Colon (tissue), 2 donors: ENCODE measurements around the gene CNMD.
"Not testable (repeated sequence)": the region's sequence is repeated elsewhere in the genome, so short reads cannot be mapped to it uniquely, and the experiment has no call there.

Experiments used
- FAIRE-seq: peaks from 2 replicates; lab custom pipeline; 2012; peaks lifted over from hg19 to GRCh38; lab: Jason Lieb, UNC
- donor health status: control.
- donor health status: control.

The CNMD gene

GRCh38 chr13:52744842-52745375 lies 5.3 kb upstream of the CNMD start:
- no peak for FAIRE-seq

GRCh38 chr13:52743988-52744387 lies 4.4 kb upstream of the CNMD start:
- FAIRE-seq, result no peak

GRCh38 chr13:52743569-52743968 lies 3.9 kb upstream of the CNMD start:
- no peak for FAIRE-seq

- no peak for FAIRE-seq
These were observed 727 bp downstream of the CNMD start for GRCh38 chr13:52738719-52739467.

GRCh38 chr13:52737965-52738364 lies 1.7 kb downstream of the CNMD start:
- FAIRE-seq, result no peak

- no peak for FAIRE-seq
These were observed 2.2 kb downstream of the CNMD start for GRCh38 chr13:52737451-52737850.

- FAIRE-seq, result no peak
These were observed 2.7 kb downstream of the CNMD start for GRCh38 chr13:52736891-52737290.

GRCh38 chr13:52734075-52734623 lies 5.5 kb downstream of the CNMD start:
- no peak for FAIRE-seq

GRCh38 chr13:52726258-52726657 lies 13.4 kb downstream of the CNMD start:
- no peak for FAIRE-seq

GRCh38 chr13:52725302-52725701 lies 14.3 kb downstream of the CNMD start:
- FAIRE-seq, result no peak

GRCh38 chr13:52723181-52723580 lies 16.4 kb downstream of the CNMD start:
- FAIRE-seq, result no peak

GRCh38 chr13:52721356-52721755 lies 18.3 kb downstream of the CNMD start:
- not testable (repeated sequence) for FAIRE-seq

GRCh38 chr13:52720904-52721303 lies 18.7 kb downstream of the CNMD start:
- not testable (repeated sequence) for FAIRE-seq

GRCh38 chr13:52713894-52714293 lies 25.7 kb downstream of the CNMD start:
- no peak for FAIRE-seq

- FAIRE-seq, result no peak
These were observed 27.2 kb downstream of the CNMD start for GRCh38 chr13:52712385-52712784.

GRCh38 chr13:52711286-52711685 lies 28.3 kb downstream of the CNMD start:
- FAIRE-seq, result no peak

GRCh38 chr13:52708266-52708665 lies 31.4 kb downstream of the CNMD start:
- FAIRE-seq, result not testable (repeated sequence)

GRCh38 chr13:52707375-52707774 lies 32.2 kb downstream of the CNMD start:
- no peak for FAIRE-seq

- FAIRE-seq, result no peak
These were observed 33.5 kb downstream of the CNMD start for GRCh38 chr13:52706081-52706480.

- no peak for FAIRE-seq
These were observed 36.1 kb downstream of the CNMD start for GRCh38 chr13:52703482-52703881.

- no peak for FAIRE-seq
These were observed 37.7 kb downstream of the CNMD start for GRCh38 chr13:52701728-52702465.

GRCh38 chr13:52696566-52696965 lies 43.1 kb downstream of the CNMD start:
- no peak for FAIRE-seq

- no peak for FAIRE-seq
These were observed 43.8 kb downstream of the CNMD start for GRCh38 chr13:52695856-52696255.
